ENCODE measurements around the gene HLTF.

The HLTF gene

GRCh38 chr3:148998297-148998696 lies 88.0 kb downstream of the HLTF start:
- Histone ChIP-seq H3K36me3 (ENCODE audit: control insufficient read depth in 2 of 2, insufficient read depth in 1 of 2, low read length in 2 of 2) (peaks cover 0 to 62% of the 10 kb centered on the region in 2 experiments; a peak in 1 of 3 replicates), H3K4me3 (ENCODE audit: low read depth, low read length) (no peak overlapping the region), H3K9me3 (ENCODE audit: control insufficient read depth, insufficient read depth, low read depth, low read length) (no peaks in the 10 kb centered on the region), H3K4me1 (ENCODE audit: control insufficient read depth, insufficient read depth, low read length) (no peaks in the 10 kb centered on the region), H3K27ac (ENCODE audit: extremely low read depth, low read depth, low read length) (no peak overlapping the region)
- TF ChIP-seq SCRT2 (tag by site-specific recombination; IDR thresholded peaks at IDR 0.05): no peak
- TF ChIP-seq ZNF16 (tag by site-specific recombination; IDR thresholded peaks at IDR 0.05; ENCODE audit: low read depth): no peak
- TF ChIP-seq ZBTB26 (tag by site-specific recombination; optimal IDR thresholded peaks at IDR 0.05): no peak
- TF ChIP-seq ZNF449 (tag by site-specific recombination; IDR thresholded peaks at IDR 0.05): no peak
- CTCF ChIA-PET: interaction anchor here (0.6 to 1.0 kb wide), 3 partner anchors 9 to 277 kb away, joined by 3 to 5 read pairs (median 4); no protein-coding TSS in a partner anchor
- POLR2A ChIA-PET: no interaction called here

GRCh38 chr3:148997623-148998022 lies 88.7 kb downstream of the HLTF start:
- no peaks in the 10 kb centered on the region for H3K4me1 ChIP-seq (ENCODE audit: control insufficient read depth, insufficient read depth, low read length)
- H3K4me3 ChIP-seq (ENCODE audit: low read depth, low read length): no peak overlapping the region
- H3K9me3 ChIP-seq (ENCODE audit: control insufficient read depth, insufficient read depth, low read depth, low read length): no peaks in the 10 kb centered on the region
- no peak overlapping the region for H3K27ac ChIP-seq (ENCODE audit: extremely low read depth, low read depth, low read length)
- POLR2A ChIA-PET: no interaction called here
- CTCF ChIA-PET: interaction anchor here (0.7 kb wide), 1 partner anchor 9 kb away, joined by 3 read pairs; no protein-coding TSS in a partner anchor
- H3K36me3 ChIP-seq (ENCODE audit: control insufficient read depth in 2 of 2, insufficient read depth in 1 of 2, low read length in 2 of 2): peaks cover 0 to 62% of the 10 kb centered on the region in 2 experiments; a peak in 1 of 3 replicates
- TF ChIP-seq ZNF433 (tag by site-specific recombination; IDR thresholded peaks at IDR 0.05; ENCODE audit: low read depth): no peak
- TF ChIP-seq ZNF510 (tag by site-specific recombination; IDR thresholded peaks at IDR 0.05; ENCODE audit: insufficient replicate concordance): no peak
- no peak for TF ChIP-seq ZNF518A (tag by site-specific recombination; conservative IDR thresholded peaks at IDR 0.05; ENCODE audit: low read depth)
- TF ChIP-seq ZNF37A (tag by site-specific recombination; IDR thresholded peaks at IDR 0.05): no peak
- no peak for TF ChIP-seq ZNF529 (tag by site-specific recombination; IDR thresholded peaks at IDR 0.05; ENCODE audit: insufficient replicate concordance)
- no peak for TF ChIP-seq ZBTB8A (tag by site-specific recombination; IDR thresholded peaks at IDR 0.05)
- TF ChIP-seq KLF16 (tag by site-specific recombination; IDR thresholded peaks at IDR 0.05): no peak
- no peak for TF ChIP-seq ZBTB21 (tag by site-specific recombination; IDR thresholded peaks at IDR 0.05)
- no peak for TF ChIP-seq ZNF549 (tag by site-specific recombination; IDR thresholded peaks at IDR 0.05)
- TF ChIP-seq ZNF544 (tag by site-specific recombination; IDR thresholded peaks at IDR 0.05): no peak
- no peak for TF ChIP-seq ZNF354C (tag by site-specific recombination; IDR thresholded peaks at IDR 0.05; ENCODE audit: borderline replicate concordance, low read depth)
- TF ChIP-seq KLF17 (tag by site-specific recombination; IDR thresholded peaks at IDR 0.05): no peak
